Left cardiac atrium (tissue), 4 donors: ENCODE measurements around the gene C6orf89. TPM values are rescaled to one million over a fixed set of nuclear protein-coding genes. Genes with fewer than 3 reads are reported as not detected.

Source experiments
- ATAC-seq, 2 donors: fragments of 200-7000 bp; cut with Tn5 transposase; one replicate each; pipeline ENCODE4 v1.9.1; 2020; ENCODE audit warnings: mild to moderate bottlenecking in 2 of 2, moderate library complexity in 2 of 2
- DNase-seq: peaks from one replicate; pipeline ENCODE4 v3.0.0-alpha.2; 2020
- intact Hi-C, 2 donors: fragments of 100-400 bp; cut with DNase I; formaldehyde crosslinking; loops; one replicate each; pipeline versions ENCODE4 v1.14.1 to v1.15.1; 2022 to 2023
- total RNA-seq, 2 donors: library from RNA; stranded (reverse); fragmentation: NEBNext Ultra II Directional; extraction: Animal tissue kit (Norgen Biotek cat#: 25700); gene quantifications; one replicate each; pipeline ENCODE4 v1.2.1, GENCODE V29; 2021
- donor health status: DM: no; HTN: yes; CAD: no.
- donor health status: DM: no; HTN: yes; CAD: no; lungs with severe emphysema.
- donor health status: DM: yes; HTN: yes; CAD: no.
- donor health status: Dilated cardiomyopathy.

The C6orf89 gene
- total RNA-seq, 2 donors from 2014 or later, result 62.9 to 74.1 TPM

- no peak for ATAC-seq
- DNase-seq, result no peak
- intact Hi-C loops, result loop anchor here (5.0 to 10.0 kb wide), 2 partner anchors 56 to 69 kb away; no protein-coding TSS in a partner anchor
Measured at GRCh38 chr6:36908747-36909146, 23.0 kb downstream of the C6orf89 start.

GRCh38 chr6:36912030-36912454 lies 26.3 kb downstream of the C6orf89 start:
- ATAC-seq (no peak), DNase-seq (no peak)
- intact Hi-C loops, result no loop called here

GRCh38 chr6:36912586-36912985 lies 26.8 kb downstream of the C6orf89 start:
- no peak for DNase-seq
- intact Hi-C loops, result no loop called here
- ATAC-seq, result peak in 1 of 2 donors; percentile 17

- no peak for ATAC-seq
- intact Hi-C loops, result no loop called here
Measured at GRCh38 chr6:36913082-36913481, 27.3 kb downstream of the C6orf89 start.

DNA sequence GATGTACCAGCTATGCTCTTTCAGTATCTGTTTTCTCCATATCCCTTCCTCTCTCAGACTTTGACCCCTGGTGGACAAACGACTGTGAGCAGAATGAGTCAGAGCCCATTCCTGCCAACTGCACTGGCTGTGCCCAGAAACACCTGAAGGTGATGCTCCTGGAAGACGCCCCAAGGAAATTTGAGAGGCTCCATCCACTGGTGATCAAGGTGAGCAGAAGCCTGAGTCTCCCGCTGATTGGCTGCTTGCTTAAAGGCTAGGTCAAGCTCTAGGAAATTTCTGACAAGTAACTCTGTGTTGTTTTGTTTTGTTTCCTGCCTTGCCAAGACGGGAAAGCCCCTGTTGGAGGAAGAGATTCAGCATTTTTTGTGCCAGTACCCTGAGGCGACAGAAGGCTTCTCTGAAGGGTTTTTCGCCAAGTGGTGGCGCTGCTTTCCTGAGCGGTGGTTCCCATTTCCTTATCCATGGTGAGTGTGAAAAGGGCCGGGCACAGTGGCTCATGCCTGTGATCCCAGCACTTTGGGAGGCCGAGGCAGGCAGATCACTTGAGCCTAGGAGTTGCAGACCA lies 28.6 kb downstream of the C6orf89 start:
- ATAC-seq (peak in 1 of 2 donors; percentile 24), DNase-seq (no peak)
- intact Hi-C loops, result no loop called here

More at GRCh38 chr6:36913082-36913481, 27.3 kb downstream of the C6orf89 start:
- DNase-seq, result no peak

DNA sequence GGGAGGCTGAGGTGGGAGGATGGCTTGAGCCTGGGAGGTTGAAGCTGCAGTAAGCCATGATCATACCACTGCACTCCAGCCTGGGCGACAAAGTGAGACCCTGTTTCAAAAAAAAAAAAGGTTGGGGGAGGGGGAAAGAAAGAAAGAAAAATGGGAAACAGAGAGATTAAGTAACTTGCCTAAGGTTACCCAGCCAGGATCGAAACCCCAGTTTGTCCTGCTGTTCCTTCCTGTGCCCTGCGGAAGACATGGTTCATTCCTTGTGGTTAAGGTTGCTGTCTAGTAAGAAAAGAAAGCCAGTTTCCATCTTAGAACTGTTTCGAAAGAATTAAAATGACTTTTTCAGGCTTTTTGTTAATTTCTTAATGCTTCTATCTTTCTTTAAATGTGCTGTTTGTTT lies 29.8 kb downstream of the C6orf89 start:
- no peak for DNase-seq
- intact Hi-C loops, result no loop called here
- ATAC-seq, result no peak

DNA sequence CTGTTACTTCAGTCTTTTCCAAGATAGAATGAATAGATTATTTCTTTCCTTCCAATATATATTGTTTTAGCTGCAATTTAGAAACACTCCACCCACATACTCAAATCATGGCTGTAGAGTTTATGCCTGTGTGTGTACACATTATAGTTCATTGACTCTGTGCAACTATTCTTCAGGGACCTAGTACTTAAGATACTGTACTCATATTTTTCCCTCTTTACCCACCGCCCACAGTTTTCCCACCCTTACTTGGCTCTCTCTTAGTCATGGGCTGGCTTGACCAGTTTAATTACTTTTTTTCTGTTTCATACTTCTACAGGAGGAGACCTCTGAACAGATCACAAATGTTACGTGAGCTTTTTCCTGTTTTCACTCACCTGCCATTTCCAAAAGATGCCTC lies 30.4 kb downstream of the C6orf89 start:
- intact Hi-C loops, result no loop called here
- peak in 1 of 2 donors; percentile 12 for ATAC-seq
- DNase-seq, result no peak

- peak; percentile 40 for DNase-seq
Measured at GRCh38 chr6:36917541-36918193, 31.9 kb downstream of the C6orf89 start.

GRCh38 chr6:36920049-36920448 lies 34.3 kb downstream of the C6orf89 start:
- no peak for ATAC-seq
- intact Hi-C loops, result no loop called here

More at GRCh38 chr6:36917541-36918193, 31.9 kb downstream of the C6orf89 start:
- intact Hi-C loops, result no loop called here
- ATAC-seq, result peak; percentile 69

DNA sequence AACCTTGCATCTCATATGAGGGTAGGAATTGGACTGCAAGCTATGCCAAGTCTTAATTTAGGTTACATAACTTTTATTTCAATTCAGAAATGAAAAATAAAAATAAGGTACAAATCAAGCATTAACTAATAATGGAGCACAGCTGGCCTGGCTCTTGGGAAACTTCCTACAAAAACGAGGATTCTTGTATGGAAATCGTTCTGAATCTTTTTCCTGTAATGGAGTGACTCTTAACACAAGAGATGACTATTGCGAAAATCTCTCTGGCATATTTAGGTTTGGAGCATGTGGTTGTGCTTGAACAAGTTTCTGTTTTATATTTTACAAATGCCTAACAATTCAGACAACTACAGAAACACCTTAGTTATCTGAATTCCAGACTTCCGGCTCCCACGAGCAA lies 34.8 kb downstream of the C6orf89 start:
- intact Hi-C loops, result no loop called here
- DNase-seq (no peak), ATAC-seq (no peak)

More at GRCh38 chr6:36920049-36920448, 34.3 kb downstream of the C6orf89 start:
- no peak for DNase-seq

- intact Hi-C loops, result no loop called here
- no peak for ATAC-seq
- DNase-seq, result no peak
Measured at GRCh38 chr6:36924131-36924530, 38.4 kb downstream of the C6orf89 start.

GRCh38 chr6:36924778-36925374 lies 39.1 kb downstream of the C6orf89 start:
- intact Hi-C loops, result no loop called here
- ATAC-seq, result no peak
- no peak for DNase-seq

DNA sequence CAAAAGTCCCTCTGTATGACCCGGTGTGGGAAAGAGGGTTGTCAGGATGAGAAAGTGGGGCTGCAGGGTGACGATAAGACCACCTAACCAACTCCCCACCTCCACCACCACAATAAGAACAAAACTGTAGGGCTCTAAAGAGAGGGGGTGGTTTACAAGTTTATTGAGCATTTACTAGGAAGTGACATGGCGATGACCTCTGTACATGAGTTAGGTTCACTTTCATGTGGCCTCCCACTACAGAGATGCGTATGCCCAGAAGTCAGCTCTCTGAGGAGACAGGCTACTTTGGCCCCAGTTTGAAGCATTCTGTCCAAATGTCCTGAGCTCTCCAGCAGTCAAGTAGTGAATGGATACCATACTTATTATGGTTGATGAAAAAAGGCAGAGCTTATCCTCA lies 40.1 kb downstream of the C6orf89 start:
- DNase-seq, result no peak
- intact Hi-C loops, result no loop called here
- no peak for ATAC-seq

GRCh38 chr6:36926708-36927513 lies 41.2 kb downstream of the C6orf89 start:
- no peak for DNase-seq

DNA sequence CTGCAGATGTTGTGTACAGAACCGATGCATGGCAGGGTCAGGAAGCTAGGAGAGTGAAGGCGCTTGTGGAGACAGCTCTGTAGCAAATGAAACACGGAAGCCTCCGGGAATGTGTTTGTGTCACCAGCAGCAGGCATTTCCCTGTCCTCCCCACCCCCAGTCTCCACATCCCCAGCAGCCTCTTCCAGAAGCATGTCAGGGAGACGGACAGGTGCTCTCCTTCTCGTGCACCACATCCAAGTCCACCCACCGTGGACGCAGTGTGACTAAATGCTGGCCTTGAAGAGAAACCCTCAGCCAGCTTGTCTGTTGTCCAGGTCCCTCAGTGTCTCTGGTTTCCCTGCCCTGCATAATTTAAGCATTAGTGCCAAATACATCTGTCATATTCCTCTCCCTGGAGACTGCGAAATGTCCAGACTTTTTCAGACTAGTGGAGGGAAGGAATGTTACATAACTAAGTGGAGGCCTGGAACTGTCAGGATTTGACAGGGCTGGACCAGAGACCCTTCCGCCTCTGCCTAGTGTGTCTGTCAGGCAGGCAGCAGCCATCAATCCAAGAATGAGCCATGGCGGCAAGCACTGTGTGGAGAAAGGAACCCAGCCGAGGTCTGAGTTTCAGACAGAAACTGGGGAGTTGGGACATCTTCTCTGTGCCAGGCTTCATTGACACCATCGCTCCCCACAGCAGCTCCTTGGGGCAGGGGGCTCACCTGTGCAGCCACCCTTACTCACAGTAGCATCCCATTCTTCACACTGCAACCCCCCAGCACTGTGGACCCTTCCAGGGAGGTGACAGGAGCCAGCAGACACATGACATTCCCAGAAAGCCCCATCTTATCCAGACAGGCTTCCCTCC lies 42.2 kb downstream of the C6orf89 start:
- intact Hi-C loops, result no loop called here
- ATAC-seq (peak; percentile 73 to 75), DNase-seq (no peak)

More at GRCh38 chr6:36926708-36927513, 41.2 kb downstream of the C6orf89 start:
- intact Hi-C loops, result no loop called here
- ATAC-seq, result no peak

- ATAC-seq (peak; percentile 3 to 25), DNase-seq (no peak)
- intact Hi-C loops, result no loop called here
Measured at GRCh38 chr6:36928547-36928918, 42.8 kb downstream of the C6orf89 start.

DNA sequence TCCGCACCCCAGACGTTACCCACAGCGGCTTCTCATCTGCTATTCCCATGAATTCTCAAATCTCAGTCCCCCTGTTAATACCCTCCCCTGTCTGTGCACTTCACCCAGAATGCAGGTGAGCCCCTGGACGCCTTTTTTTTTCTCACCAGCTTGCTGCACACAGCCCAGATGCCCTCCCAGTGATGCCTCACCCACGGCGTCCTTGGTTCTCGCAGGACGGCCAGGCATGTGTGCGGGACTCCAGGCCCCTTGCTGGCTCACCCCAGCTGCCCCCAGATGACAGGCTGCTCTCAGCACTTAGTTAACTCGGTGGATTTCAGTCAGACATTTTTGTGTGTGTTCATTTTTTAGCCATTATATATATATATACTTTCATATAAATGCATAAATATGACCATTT lies 43.4 kb downstream of the C6orf89 start:
- DNase-seq (no peak), ATAC-seq (no peak)
- intact Hi-C loops, result no loop called here

GRCh38 chr6:36929607-36930006 lies 43.9 kb downstream of the C6orf89 start:
- intact Hi-C loops, result no loop called here
- ATAC-seq, result peak; percentile 17 to 27

GRCh38 chr6:36930483-36930882 lies 44.7 kb downstream of the C6orf89 start:
- intact Hi-C loops, result no loop called here
- ATAC-seq, result peak in 1 of 2 donors; percentile 29
- no peak for DNase-seq

More at GRCh38 chr6:36929607-36930006, 43.9 kb downstream of the C6orf89 start:
- no peak for DNase-seq
